HG03575 (cell line): ENCODE data around the gene CERK.

ENCODE experiments used
- ATAC-seq: cut with Tn5 transposase; IDR thresholded peaks from one replicate; pipeline ENCODE4 v1.9.1; 2021; ENCODE audit not compliant: unreplicated experiment, insufficient number of reproducible peaks, low FRiP score; ENCODE audit errors: extremely low read depth

The CERK gene

GRCh38 chr22:46752286-46752987 lies 14.4 kb upstream of the CERK start:
- no peak for ATAC-seq

GRCh38 chr22:46750863-46751443 lies 12.9 kb upstream of the CERK start:
- ATAC-seq = no peak

- no peak for ATAC-seq
These were observed 12.4 kb upstream of the CERK start for GRCh38 chr22:46750530-46750800.

GRCh38 chr22:46749682-46750529 lies 11.9 kb upstream of the CERK start:
- no peak for ATAC-seq

GRCh38 chr22:46748908-46749675 lies 11.0 kb upstream of the CERK start:
- ATAC-seq = no peak

GRCh38 chr22:46748206-46748907 lies 10.3 kb upstream of the CERK start:
- ATAC-seq = no peak

GRCh38 chr22:46747646-46748045 lies 9.6 kb upstream of the CERK start:
- ATAC-seq = no peak

GRCh38 chr22:46746620-46747019 lies 8.6 kb upstream of the CERK start:
- no peak for ATAC-seq

GRCh38 chr22:46746192-46746591 lies 8.1 kb upstream of the CERK start:
- ATAC-seq = no peak

- ATAC-seq = no peak
These were observed 6.5 kb upstream of the CERK start for GRCh38 chr22:46744581-46744980.

- no peak for ATAC-seq
These were observed 4.6 kb upstream of the CERK start for GRCh38 chr22:46742576-46743221.

GRCh38 chr22:46741974-46742519 lies 4.0 kb upstream of the CERK start:
- ATAC-seq = no peak

GRCh38 chr22:46740910-46741780 lies 3.1 kb upstream of the CERK start:
- ATAC-seq = no peak

- no peak for ATAC-seq
These were observed 1.2 kb upstream of the CERK start for GRCh38 chr22:46739094-46739870.

- ATAC-seq = no peak
These were observed 618 bp upstream of the CERK start for GRCh38 chr22:46738647-46739093.

GRCh38 chr22:46737105-46737975 lies 712 bp downstream of the CERK start:
- no peak for ATAC-seq
